NCI-H2081 (cell line): Measurements from ENCODE around the gene PCDHB5.
"Not testable (repeated sequence)": the region's sequence is repeated elsewhere in the genome, so short reads cannot be mapped to it uniquely, and the experiment has no call there.

Experiments used
- DNase-seq, 2 experiments: peaks; one replicate each; lab custom pipeline; 2025; lab: John Stamatoyannopoulos, UW

The PCDHB5 gene

DNA sequence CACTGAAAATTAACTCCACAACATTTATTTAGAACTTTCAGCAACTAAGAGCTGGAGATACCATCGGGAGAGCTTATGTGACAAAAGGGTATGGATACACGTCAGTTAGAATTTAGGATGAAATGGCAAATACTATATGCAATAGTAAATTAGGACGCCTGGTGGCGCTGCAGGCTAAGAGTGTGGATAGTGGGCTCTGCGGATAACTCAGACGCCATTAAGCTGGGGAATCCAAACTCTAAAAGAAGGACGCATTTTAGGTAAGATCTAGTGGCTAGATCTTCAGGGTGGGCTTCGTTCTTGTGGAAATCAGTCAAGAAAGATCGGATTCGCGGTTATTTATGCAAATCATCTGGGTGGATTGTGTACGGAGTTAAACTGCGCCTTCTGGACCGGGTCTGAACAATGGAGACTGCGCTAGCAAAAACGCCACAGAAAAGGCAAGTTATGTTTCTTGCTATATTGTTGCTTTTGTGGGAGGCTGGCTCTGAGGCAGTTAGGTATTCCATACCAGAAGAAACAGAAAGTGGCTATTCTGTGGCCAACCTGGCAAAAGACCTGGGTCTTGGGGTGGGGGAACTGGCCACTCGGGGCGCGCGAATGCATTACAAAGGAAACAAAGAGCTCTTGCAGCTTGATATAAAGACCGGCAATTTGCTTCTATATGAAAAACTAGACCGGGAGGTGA lies at the start of gene PCDHB5:
PCDHB5 (plus strand) TSS at position 177 of the 688 bp plus-strand sequence; CDS start at position 406, 229 bp downstream.
- DNase-seq = no peak

DNA sequence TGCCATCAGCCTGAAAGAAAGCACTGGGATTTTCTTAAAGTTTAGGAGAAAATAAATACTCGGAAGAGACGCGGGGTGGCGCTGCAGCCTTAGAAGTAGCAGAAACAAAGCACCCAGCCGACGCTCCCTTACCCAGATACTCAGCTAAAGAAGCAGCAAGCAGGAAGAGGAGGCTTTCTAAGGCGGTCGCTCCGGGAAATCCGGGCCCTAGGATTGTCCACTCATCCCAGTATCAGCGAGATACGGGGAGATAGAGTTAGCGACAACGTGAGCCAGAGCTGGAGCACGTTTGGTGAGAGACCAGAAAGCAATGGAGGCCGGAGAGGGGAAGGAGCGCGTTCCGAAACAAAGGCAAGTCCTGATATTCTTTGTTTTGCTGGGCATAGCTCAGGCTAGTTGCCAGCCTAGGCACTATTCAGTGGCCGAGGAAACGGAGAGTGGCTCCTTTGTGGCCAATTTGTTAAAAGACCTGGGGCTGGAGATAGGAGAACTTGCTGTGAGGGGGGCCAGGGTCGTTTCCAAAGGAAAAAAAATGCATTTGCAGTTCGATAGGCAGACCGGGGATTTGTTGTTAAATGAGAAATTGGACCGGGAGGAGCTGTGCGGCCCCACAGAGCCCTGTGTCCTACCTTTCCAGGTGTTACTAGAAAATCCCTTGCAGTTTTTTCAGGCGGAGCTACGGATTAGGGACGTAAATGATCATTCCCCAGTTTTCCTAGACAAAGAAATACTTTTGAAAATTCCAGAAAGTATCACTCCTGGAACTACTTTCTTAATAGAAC lies 40.3 kb upstream of the PCDHB5 start, which contains the start of gene PCDHB2:
PCDHB2 (plus strand) TSS at position 135 of the 782 bp plus-strand sequence; CDS start at position 311, 176 bp downstream.
- DNase-seq = peak; percentile 72 to 73

DNA sequence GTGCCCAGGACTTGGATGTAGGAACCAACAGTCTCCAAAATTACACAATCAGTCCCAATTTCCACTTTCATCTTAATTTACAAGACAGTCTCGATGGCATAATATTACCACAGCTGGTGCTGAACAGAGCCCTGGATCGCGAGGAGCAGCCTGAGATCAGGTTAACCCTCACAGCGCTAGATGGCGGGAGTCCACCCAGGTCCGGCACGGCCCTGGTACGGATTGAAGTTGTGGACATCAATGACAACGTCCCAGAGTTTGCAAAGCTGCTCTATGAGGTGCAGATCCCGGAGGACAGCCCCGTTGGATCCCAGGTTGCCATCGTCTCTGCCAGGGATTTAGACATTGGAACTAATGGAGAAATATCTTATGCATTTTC lies 39.8 kb upstream of the PCDHB5 start:
- no peak for DNase-seq

DNA sequence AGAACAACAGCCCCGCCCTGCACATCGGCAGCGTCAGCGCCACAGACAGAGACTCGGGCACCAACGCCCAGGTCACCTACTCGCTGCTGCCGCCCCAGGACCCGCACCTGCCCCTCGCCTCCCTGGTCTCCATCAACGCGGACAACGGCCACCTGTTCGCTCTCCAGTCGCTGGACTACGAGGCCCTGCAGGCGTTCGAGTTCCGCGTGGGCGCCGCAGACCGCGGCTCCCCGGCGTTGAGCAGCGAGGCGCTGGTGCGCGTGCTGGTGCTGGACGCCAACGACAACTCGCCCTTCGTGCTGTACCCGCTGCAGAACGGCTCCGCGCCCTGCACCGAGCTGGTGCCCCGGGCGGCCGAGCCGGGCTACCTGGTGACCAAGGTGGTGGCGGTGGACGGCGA lies 38.8 kb upstream of the PCDHB5 start:
- not testable (repeated sequence) for DNase-seq

DNA sequence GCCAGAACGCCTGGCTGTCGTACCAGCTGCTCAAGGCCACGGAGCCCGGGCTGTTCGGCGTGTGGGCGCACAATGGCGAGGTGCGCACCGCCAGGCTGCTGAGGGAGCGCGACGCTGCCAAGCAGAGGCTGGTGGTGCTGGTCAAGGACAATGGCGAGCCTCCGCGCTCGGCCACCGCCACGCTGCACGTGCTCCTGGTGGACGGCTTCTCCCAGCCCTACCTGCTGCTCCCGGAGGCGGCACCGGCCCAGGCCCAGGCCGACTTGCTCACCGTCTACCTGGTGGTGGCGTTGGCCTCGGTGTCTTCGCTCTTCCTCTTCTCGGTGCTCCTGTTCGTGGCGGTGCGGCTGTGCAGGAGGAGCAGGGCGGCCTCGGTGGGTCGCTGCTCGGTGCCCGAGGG lies 38.4 kb upstream of the PCDHB5 start:
- not testable (repeated sequence) for DNase-seq

DNA sequence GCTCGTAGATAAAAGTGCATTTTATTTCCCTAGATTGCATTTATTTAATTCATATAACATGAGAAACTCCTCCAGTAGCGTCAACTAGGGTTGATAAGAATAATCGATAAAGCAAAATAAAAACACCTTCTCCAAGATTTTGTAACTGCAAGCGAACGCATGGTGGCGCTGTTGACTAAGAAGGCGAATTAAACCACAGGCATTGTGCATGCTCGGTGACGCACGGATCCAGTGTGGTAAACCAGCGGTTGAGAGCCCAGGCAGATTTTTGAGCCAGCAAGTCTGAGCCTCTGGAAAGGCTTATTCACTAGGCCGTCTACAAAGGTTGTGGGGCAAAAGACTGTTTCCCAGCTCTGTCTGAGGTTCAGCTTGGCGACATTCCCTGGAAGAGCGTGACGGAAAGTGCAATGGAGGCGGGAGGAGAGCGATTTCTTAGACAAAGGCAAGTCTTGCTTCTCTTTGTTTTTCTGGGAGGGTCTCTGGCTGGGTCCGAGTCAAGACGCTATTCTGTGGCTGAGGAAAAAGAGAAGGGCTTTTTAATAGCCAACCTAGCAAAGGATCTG lies 34.7 kb upstream of the PCDHB5 start, which contains the start of gene PCDHB3:
PCDHB3 (plus strand) TSS at position 231 of the 563 bp plus-strand sequence; CDS start at position 408, 177 bp downstream.
- no peak for DNase-seq

DNA sequence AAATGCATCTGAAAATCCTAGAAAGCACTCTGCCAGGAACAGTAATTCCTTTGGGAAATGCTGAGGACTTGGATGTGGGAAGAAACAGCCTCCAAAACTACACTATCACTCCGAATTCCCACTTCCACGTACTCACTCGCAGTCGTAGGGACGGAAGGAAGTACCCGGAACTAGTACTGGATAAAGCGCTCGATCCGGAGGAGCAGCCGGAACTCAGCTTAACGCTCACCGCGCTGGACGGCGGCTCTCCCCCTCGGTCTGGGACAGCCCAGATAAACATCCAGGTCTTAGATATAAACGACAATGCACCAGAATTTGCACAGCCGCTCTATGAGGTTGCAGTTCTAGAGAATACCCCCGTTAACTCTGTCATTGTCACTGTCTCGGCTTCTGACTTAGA lies 33.9 kb upstream of the PCDHB5 start:
- DNase-seq = no peak

DNA sequence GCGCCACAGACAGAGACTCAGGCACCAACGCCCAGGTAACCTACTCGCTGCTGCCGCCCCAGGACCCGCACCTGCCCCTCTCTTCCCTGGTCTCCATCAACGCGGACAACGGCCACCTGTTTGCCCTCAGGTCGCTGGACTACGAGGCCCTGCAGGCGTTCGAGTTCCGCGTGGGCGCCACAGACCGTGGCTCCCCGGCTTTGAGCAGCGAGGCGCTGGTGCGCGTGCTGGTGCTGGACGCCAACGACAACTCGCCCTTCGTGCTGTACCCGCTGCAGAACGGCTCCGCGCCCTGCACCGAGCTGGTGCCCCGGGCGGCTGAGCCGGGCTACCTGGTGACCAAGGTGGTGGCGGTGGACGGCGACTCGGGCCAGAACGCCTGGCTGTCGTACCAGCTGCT lies 32.9 kb upstream of the PCDHB5 start:
- not testable (repeated sequence) for DNase-seq

DNA sequence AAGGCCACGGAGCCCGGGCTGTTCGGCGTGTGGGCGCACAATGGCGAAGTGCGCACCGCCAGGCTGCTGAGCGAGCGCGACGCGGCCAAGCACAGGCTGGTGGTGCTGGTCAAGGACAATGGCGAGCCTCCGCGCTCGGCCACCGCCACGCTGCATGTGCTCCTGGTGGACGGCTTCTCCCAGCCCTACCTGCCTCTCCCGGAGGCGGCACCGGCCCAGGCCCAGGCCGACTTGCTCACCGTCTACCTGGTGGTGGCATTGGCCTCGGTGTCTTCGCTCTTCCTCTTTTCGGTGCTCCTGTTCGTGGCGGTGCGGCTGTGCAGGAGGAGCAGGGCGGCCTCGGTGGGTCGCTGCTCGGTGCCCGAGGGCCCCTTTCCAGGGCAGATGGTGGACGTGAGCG lies 32.5 kb upstream of the PCDHB5 start:
- DNase-seq = not testable (repeated sequence)

DNA sequence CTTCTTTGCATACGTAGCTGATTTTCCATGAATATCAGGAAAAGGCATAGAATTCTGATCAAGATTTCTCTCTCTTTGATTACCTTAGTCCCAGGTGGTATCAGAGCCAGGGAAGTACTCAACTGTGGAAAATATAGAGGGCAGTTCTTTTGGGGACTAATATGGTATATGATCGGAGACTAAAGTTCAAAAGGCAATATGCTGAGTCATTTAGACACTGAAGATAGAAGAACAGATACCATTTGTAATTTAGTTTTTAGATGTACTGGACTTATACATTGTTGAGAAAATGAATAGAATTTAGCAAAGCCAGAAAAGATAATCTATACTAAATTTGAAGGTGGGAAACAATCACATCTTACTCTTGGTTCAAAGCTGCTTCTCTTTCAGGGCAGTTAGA lies 29.7 kb upstream of the PCDHB5 start:
- DNase-seq = no peak

DNA sequence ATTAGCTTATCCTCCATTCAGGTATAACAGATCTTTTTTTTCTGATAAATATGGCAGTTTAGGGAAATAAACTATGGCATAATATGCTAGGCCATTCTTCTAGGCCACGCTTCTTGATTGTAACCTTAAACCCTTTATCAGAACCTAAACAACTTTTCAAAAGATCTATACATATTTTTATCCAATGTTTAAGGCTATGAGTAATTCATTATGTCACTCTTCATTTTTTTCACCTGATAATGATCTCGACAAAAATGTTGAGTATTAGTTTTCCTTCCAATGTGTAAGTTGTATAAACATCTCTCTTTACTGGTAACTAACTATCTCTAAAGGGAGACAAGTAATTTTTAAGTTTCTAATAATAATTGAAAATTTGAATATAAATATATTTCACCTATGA lies 15.8 kb upstream of the PCDHB5 start:
- no peak for DNase-seq

DNA sequence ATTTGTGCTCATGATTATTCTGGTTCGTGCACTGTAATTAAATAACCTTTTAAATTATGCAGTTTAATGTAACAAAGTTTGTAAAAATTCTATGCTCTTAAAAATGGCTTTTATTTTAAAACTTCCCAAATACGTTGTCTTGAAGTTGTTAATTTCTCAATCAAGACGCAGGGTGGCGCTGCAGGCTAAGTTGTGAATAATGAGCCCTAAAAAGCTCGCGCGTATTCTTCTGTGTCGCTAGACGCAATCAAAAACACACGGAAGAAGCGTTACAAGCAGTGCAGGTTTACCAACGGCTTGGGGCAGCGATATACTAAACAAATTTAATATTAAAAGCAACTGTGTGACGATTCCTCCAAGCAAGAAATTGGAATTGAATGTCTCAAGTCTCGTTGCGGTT lies 13.4 kb upstream of the PCDHB5 start, which contains the start of gene PCDHB4:
PCDHB4 (plus strand) TSS at position 256 of the 400 bp plus-strand sequence. CDS start 181 bp downstream, outside the sequence.
- peak; percentile 47 to 60 for DNase-seq

DNA sequence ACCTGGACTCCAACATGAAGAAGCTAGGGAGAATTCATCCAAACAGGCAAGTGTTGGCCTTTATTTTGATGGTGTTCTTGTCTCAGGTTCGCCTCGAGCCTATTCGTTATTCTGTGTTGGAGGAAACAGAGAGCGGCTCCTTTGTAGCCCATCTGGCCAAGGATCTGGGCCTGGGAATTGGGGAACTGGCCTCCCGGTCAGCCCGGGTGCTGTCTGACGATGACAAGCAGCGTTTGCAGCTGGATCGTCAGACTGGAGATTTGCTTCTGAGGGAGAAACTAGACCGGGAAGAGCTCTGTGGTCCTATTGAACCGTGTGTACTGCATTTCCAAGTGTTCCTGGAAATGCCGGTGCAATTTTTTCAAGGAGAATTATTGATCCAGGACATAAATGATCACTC lies 13.0 kb upstream of the PCDHB5 start:
- DNase-seq = no peak

DNA sequence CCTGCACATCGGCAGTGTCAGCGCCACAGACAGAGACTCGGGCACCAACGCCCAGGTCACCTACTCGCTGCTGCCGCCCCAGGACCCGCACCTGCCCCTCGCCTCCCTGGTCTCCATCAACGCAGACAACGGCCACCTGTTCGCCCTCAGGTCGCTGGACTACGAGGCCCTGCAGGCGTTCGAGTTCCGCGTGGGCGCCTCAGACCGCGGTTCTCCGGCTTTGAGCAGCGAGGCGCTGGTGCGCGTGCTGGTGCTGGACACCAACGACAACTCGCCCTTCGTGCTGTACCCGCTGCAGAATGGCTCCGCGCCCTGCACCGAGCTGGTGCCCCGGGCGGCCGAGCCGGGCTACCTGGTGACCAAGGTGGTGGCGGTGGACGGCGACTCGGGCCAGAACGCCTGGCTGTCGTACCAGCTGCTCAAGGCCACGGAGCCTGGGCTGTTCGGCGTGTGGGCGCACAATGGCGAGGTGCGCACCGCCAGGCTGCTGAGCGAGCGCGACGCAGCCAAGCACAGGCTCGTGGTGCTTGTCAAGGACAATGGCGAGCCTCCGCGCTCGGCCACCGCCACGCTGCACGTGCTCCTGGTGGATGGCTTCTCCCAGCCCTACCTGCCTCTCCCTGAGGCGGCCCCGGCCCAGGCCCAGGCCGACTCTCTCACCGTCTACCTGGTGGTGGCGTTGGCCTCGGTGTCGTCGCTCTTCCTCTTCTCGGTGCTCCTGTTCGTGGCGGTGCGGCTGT lies 11.4 kb upstream of the PCDHB5 start:
- not testable (repeated sequence) for DNase-seq

DNA sequence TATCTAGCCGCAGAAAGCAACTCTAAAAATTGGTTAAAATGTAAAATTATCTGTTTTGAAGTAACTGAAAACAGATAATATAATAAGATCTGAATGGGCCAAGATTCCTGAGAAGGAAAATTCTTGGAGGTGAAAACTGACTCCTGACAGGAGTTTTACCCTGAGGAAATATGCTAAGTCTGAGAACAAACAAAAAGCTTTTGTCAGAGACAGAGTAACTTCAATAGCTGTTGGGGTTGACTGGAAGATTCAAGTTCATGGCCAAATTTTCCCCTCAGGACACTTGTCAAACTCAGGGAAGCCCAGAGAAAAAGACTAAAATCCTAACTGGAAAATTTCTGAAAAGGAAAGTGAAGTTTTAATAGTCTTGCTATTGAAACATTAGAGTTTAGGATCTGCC lies 7.7 kb upstream of the PCDHB5 start:
- DNase-seq = no peak

DNA sequence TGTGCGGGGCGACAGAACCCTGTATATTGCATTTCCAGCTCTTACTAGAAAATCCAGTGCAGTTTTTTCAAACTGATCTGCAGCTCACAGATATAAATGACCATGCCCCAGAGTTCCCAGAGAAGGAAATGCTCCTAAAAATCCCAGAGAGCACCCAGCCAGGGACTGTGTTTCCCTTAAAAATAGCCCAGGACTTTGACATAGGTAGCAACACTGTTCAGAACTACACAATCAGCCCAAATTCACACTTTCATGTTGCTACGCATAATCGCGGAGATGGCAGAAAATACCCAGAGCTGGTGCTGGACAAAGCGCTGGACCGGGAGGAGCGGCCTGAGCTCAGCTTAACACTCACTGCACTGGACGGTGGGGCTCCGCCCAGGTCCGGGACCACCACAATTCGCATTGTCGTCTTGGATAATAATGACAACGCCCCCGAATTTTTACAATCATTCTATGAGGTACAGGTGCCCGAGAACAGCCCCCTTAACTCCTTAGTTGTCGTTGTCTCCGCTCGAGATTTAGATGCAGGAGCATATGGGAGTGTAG lies 786 bp downstream of the PCDHB5 start:
- no peak for DNase-seq

DNA sequence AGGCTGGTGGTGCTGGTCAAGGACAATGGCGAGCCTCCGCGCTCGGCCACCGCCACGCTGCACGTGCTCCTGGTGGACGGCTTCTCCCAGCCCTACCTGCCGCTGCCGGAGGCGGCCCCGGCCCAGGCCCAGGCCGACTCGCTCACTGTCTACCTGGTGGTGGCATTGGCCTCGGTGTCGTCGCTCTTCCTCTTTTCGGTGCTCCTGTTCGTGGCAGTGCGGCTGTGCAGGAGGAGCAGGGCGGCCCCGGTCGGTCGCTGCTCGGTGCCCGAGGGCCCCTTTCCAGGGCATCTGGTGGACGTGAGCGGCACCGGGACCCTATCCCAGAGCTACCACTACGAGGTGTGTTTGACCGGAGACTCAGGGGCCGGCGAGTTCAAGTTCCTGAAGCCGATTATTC lies 2.3 kb downstream of the PCDHB5 start:
- not testable (repeated sequence) for DNase-seq

DNA sequence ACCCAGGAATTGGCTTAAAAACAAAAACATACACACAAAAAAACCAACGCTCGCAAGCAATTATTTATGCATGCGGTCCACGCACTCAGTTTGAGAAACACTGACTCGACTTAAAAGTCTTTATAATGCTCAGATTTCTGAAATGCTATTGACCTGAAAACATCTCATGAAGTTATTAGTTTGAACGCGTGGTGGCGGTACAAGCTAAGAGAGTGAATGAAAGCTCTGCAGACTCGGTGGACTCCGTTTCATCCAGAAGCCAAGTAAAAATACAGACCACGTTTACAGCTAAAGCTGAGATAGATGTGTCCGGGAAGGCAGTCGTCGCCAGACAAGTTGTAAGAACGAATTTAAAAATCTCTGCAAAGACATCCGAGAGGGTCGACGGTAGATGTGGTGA lies 14.8 kb downstream of the PCDHB5 start, which contains the start of gene PCDHB6:
PCDHB6 (plus strand) TSS at position 246 of the 400 bp plus-strand sequence. CDS start 201 bp downstream, outside the sequence.
- no peak for DNase-seq

DNA sequence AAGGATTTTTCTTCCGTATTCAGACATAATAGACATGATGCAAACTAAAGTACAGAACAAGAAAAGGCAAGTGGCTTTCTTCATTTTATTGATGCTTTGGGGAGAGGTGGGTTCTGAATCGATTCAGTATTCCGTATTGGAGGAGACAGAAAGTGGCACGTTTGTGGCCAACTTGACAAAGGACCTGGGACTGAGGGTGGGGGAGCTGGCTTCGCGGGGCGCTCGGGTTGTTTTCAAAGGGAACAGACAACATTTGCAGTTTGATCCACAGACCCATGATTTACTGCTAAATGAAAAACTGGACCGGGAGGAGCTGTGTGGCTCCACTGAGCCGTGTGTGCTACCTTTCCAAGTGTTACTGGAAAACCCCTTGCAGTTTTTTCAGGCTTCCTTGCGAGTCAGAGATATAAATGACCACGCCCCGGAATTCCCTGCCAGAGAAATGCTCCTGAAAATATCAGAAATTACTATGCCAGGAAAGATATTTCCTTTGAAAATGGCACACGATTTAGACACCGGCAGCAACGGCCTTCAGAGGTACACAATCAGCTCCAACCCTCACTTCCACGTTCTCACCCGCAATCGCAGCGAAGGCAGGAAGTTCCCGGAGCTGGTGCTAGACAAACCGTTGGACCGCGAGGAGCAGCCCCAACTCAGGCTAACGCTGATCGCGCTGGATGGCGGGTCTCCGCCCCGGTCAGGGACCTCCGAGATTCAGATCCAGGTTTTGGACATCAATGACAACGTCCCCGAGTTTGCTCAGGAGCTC lies 15.4 kb downstream of the PCDHB5 start:
- no peak for DNase-seq

DNA sequence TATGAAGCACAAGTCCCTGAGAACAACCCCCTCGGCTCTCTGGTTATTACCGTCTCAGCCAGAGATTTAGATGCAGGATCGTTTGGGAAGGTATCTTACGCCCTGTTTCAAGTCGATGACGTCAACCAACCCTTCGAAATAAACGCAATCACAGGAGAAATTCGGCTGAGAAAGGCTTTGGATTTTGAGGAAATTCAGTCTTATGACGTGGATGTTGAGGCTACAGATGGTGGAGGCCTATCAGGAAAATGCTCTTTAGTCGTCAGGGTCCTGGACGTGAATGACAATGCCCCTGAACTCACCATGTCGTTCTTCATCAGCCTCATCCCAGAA lies 16.0 kb downstream of the PCDHB5 start:
- DNase-seq = no peak

DNA sequence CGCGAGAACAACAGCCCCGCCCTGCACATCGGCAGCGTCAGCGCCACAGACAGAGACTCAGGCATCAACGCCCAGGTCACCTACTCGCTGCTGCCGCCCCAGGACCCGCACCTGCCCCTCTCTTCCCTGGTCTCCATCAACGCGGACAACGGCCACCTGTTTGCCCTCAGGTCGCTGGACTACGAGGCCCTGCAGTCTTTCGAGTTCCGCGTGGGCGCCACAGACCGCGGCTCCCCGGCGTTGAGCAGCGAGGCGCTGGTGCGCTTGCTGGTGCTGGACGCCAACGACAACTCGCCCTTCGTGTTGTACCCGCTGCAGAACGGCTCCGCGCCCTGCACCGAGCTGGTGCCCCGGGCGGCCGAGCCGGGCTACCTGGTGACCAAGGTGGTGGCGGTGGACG lies 16.6 kb downstream of the PCDHB5 start:
- not testable (repeated sequence) for DNase-seq
